COLO668 (cell line): ENCODE data around the gene FOXG1.

ENCODE experiments used
- DNase-seq: peaks from one replicate; lab custom pipeline; 2025; ENCODE audit not compliant: unreplicated experiment; lab: John Stamatoyannopoulos, UW

Gene FOXG1

DNA sequence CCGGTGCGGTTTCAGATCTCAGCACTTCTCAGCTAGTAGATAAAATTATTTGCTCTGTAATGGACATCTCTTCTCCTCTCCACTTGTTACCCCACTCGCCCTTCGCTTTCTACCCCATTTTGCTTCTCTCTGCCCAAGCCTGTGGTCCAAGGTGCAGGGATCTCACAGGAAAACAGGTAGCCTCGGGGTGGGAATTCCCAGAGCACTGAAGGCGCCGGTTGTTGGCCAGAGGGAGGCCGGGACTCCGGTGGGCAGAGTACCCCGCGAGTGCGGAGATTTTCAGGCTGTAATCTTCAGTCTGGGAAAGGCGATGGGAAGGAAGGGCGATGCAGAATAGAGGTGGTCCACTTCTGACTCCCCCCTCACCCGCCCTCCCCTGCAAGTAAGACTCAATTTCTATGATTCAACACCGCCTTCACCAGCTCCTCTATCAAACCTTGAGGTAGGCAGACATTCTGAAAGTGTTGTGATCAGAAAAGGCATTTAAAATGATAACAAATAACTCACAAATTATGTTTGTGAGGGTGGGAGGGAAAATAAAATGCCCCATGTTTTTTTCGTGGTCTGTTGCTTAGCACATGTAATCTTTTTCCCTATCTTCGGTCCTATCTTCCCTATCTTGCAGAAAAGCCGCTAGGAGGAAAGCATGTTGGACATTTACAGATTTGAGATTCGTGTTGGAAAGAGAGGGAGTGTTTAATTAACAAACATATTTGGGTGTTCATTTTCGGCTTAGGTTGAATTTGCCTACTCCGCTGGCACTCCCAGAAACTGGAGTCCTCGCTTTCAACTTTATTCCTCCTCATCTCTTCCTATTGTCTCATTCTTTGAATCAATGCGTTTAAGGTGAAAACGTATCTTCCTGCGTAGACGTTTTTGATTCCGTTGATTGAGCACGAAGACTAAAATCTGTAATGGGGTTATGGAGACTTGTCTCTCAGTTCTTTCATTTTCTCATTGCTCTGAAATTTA is 8.5 kb downstream of the FOXG1 start:
- DNase-seq, result no peak

DNA sequence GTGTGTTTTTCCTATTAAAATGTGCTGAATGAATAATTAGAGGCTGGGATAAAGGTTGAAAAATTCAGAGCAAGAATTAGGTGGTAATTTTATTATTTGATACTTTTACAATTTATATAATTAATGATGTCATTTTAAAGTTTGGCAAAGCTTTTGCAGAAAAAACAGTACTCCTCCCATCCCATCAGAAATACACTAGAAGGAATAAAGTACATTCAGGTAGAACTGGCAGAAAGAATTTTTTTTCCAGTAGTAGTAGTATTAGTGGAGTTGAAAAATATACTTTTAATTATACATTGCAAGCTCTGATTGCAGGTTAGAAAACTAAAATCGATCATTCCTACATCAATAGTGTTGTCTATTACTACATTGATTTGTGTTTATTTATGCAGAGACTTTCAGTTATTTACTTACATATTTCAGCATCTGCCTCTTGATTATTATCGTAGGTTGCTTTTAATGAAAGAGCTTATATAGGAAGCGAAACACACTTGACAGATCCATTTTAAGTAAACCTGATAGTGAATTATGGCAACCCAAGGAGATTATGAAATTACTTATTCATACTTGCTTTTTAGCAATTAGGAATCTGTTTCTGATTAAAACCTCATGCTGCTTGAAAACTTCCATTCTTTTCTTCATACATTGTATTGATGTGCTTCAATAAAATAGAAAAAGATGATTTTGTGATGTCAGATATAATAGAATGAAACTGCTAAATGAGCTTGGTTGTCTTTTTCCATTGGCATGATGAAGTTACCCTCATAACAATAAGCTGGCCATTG is 10.1 kb downstream of the FOXG1 start:
- no peak for DNase-seq

DNA sequence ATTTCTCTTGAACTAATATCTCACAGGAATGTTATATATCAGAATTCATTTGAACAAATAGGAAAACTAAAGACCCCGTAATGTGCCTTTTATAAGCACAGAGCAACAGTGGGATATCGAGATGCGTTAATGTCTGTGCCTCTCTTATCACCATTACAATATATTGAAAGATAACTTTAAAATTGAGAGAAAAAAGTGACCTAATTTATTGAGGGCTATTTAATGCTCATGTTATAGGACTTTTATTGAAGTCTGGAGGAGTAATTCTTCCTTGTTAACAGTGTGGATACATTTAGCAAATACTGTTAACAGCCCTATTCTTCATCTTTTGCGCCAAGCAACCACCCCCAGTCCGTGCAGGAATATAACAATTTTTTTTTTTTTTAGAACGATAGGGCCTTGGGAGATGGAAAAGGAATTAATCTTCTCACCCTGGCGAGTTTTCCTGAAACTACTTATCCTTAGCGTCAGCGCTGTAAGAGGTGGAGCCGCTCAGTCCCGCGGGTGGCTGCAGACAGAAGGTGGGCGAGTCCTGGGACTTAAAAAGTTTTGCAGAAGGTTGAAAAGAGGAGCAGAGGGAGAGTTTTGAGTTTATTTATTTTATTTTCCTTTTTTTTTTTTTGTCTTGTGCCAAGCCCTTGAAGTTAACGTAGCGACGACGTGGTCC is 11.0 kb downstream of the FOXG1 start:
- no peak for DNase-seq

GRCh38 chr14:28778138-28779117 is 11.8 kb downstream of the FOXG1 start:
- no peak for DNase-seq

DNA sequence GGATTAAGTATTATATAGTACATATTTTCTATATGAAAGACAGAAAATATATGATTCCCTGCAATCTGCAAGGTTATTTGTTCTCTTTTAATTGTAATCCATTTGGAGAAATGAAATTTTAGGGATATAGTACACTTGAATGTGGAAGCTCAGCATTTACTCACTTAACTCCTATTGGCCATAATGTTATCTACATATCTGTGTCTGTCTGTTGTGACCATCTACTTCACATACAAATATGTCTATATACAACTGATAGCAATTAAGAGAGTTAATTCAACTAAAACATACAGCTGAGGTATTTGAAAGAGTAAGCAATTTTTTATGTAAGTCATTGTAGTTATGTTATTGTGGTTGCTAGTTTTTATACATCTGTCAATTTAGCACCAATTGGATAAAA is 12.9 kb downstream of the FOXG1 start:
- no peak for DNase-seq

DNA sequence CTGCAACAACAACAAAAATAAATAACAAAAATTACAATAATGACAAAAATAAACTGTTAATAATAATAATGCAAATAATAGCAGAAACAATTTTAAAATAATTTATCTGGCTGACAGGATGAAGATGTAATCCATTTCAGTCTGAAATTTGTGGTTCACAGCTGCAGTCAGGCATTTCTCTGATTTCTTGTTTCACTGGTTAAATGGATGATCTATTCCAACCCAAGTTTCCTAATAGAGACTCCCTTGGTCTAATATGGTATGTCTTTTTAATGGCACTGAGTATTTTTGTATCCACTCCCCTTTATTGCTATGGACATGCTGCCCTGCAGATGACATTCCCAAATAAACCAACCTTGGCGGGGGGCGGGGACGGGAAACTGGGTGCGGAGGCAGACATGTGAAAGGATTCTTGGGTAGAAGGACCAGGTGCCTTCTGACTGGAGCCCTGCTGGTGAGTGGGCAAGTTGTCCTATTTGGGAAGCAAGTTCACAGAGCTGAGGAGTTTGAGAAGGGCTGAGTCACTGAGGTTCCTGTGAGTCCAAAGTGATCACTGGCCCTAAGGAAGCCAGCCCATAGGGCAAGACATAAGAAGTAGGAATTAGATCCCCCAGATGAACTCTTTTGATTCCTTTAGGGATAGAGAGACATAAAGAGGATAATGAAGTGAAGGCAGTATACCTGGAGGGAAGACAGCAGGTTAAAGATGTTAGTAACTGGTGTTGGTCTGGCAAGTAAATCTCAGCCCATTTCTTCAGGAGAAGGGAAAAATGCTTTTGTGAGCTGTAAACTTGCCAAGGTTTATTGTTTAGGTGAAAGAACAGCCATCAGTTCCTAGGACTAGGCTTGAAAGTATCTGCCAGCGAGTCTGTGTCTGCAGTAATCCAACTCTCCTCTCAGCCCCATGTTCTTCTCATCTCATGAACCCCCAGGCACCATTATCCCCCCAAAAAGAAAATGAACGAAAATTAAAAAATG is 14.5 kb downstream of the FOXG1 start:
- DNase-seq, result no peak

DNA sequence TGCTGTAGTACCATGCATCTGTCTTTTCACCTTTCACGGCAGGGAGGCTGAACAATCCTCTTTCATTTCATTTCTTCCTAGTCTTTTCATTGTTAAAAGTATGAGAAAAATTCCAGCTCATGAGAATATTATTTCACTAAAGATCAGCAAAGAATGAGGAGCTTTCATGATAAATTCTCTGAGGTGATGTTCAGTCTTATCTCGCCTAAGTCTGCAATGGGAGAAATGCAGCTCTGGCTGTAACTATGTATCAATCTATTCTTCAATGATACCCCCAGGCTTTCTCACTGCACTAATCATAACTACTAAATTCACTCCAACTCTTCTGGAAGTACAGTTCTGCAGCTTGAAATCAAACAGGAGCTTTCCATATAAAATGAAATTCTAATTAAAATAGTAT is 15.7 kb downstream of the FOXG1 start:
- no peak for DNase-seq

GRCh38 chr14:28783664-28784063 is 17.1 kb downstream of the FOXG1 start:
- DNase-seq, result no peak

- no peak for DNase-seq
Observed at GRCh38 chr14:28784096-28785048, 17.8 kb downstream of the FOXG1 start.

DNA sequence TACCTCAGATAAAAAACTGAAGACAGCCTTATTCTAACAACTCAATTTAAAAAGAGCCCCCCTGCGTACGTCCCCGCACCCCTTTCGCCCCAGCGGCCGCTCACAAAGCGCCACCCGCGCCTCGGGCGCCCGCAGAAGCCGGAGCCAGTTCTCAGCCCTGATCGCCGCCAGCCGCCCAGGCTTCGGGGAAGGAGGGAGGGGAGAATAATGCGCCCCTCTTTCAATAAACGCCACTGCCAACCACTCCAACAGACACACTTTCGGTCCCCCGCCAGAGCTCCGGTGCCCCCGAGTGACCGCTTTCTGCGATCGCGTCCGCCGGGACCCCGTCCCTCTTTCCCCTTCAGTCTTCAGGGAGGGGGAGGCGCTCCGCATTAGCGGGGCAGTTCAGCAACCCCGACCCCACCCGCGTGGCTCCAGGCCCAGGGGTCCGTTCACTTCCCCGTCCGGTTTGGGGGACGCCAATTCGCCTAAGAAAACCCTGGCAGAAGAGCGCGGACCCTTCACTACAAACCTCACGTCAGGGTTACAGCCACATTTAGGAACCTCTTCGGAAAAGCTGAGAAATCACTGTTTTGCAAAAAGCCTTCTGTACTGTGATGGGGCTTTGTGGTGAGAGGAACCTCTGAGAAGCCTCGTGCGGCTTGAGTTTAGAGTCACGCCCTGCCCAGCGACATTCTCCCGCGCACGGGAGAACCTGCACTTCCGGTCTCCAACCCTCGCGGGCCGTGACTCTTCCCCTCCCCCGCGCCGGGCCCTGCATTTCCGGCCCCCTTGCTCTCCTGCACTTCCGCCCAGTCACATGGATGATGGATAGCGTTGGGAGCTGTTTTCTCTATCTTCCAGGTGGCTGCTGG is 18.7 kb downstream of the FOXG1 start:
- DNase-seq, result peak; percentile 88

- no peak for DNase-seq
Observed at GRCh38 chr14:28807518-28807917, 40.9 kb downstream of the FOXG1 start.

- no peak for DNase-seq
Observed at GRCh38 chr14:28813810-28814209, 47.2 kb downstream of the FOXG1 start.
